Measurements from ENCODE around the gene REXO5.

REXO5 gene

DNA sequence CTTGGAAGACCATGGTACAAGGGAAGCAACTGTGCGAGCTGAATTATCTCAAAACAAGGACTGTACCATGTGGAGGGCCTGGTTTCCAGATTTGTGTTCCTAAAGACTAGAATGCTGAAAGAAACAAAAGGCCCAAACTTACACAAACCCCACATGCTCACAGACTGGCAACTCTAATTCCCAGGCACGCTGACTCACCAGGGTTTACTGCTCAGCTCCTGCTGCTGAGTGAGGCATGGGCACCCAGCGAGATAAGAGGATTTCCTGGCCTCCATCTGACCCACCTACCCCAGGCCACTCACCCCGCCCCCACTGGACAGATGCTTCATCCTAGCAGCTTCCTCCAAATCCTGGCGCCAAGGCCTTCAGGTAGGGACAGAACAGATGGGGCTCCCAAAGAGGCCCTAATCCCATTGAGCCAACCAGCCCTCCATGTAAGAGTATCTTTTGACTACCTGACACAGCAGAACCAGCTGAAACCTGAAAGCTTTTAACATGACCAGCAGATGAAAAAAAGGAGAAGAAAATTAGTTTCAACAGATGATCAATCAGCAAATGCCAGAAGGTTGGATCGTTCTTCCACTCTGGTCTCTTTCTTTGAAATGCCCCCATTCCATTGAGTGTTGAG, 59.9 kb downstream of the REXO5 start:
- H3K27ac ChIP-seq (ENCODE audit: low read depth, low read length) = no peak overlapping the region

DNA sequence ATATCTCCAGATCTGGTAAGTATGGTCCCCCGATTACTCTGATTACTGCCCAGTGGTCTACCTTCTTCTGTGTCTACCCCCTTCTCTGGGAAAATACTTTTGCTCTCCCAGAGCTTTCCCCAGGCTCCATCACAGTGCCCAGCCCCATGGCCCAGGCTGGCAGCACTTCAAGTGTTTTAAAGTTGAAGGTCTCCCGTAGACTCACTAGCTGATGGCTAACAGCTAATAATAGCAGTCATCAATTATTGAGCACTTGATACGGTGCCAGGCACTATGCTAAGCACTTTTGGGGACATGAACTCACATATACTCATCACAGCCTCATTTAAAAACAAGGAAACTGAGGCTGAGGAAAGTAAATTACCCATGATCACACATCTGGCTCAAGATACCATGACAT, 60.5 kb downstream of the REXO5 start:
- Histone ChIP-seq H3K36me3 (ENCODE audit: control insufficient read depth, low read length) (no peaks in the 10 kb centered on the region), H3F3A (ENCODE audit: control insufficient read depth, insufficient read depth) (no peaks in the 10 kb centered on the region), H3K9me2 (replicated peaks; ENCODE audit: control insufficient read depth, low read length) (no peaks in the 10 kb centered on the region), H4K20me1 (ENCODE audit: control insufficient read depth, insufficient read depth, low read depth, low read length) (no peaks in the 10 kb centered on the region), H3K79me2 (ENCODE audit: control insufficient read depth, low read length) (peaks cover 11% of the 10 kb centered on the region), H3K9me3 (ENCODE audit: control insufficient read depth, insufficient read depth, low read length) (no peaks in the 10 kb centered on the region), H3K27ac (ENCODE audit: low read depth, low read length) (no peak overlapping the region), H3K4me2 (ENCODE audit: low read length) (no peak overlapping the region), H3K27me3 (ENCODE audit: control insufficient read depth, low read length) (no peaks in the 10 kb centered on the region), H3K4me3 (ENCODE audit: low read length) (no peak overlapping the region), H3K4me1 (ENCODE audit: control insufficient read depth, low read length) (0 out of 2 replicates have a peak, but pooled peaks cover 6% of the 10 kb centered on the region)
- no peak for TF ChIP-seq EZH2phosphoT487 (IDR thresholded peaks at IDR 0.05; ENCODE audit: borderline replicate concordance, low read length)
- TF ChIP-seq, protein P1, sequence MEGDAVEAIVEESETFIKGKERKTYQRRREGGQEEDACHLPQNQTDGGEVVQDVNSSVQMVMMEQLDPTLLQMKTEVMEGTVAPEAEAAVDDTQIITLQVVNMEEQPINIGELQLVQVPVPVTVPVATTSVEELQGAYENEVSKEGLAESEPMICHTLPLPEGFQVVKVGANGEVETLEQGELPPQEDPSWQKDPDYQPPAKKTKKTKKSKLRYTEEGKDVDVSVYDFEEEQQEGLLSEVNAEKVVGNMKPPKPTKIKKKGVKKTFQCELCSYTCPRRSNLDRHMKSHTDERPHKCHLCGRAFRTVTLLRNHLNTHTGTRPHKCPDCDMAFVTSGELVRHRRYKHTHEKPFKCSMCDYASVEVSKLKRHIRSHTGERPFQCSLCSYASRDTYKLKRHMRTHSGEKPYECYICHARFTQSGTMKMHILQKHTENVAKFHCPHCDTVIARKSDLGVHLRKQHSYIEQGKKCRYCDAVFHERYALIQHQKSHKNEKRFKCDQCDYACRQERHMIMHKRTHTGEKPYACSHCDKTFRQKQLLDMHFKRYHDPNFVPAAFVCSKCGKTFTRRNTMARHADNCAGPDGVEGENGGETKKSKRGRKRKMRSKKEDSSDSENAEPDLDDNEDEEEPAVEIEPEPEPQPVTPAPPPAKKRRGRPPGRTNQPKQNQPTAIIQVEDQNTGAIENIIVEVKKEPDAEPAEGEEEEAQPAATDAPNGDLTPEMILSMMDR (IDR thresholded peaks at IDR 0.05; ENCODE audit: low read depth, low read length, poor library complexity, severe bottlenecking) = no peak

More for the DNA sequence above, 59.9 kb downstream of the REXO5 start:
- H4K20me1 ChIP-seq (ENCODE audit: control insufficient read depth, insufficient read depth, low read depth, low read length) = no peaks in the 10 kb centered on the region
- H3F3A ChIP-seq (ENCODE audit: control insufficient read depth, insufficient read depth) = no peaks in the 10 kb centered on the region
- TF ChIP-seq EZH2phosphoT487 (IDR thresholded peaks at IDR 0.05; ENCODE audit: borderline replicate concordance, low read length) = no peak
- H3K4me3 ChIP-seq (ENCODE audit: low read length) = no peak overlapping the region
- H3K4me2 ChIP-seq (ENCODE audit: low read length) = no peak overlapping the region
- no peaks in the 10 kb centered on the region for H3K27me3 ChIP-seq (ENCODE audit: control insufficient read depth, low read length)
- H3K36me3 ChIP-seq (ENCODE audit: control insufficient read depth, low read length) = no peaks in the 10 kb centered on the region
- 0 out of 2 replicates have a peak, but pooled peaks cover 6% of the 10 kb centered on the region for H3K4me1 ChIP-seq (ENCODE audit: control insufficient read depth, low read length)
- peaks cover 11% of the 10 kb centered on the region for H3K79me2 ChIP-seq (ENCODE audit: control insufficient read depth, low read length)
- no peaks in the 10 kb centered on the region for H3K9me2 ChIP-seq (replicated peaks; ENCODE audit: control insufficient read depth, low read length)
- no peaks in the 10 kb centered on the region for H3K9me3 ChIP-seq (ENCODE audit: control insufficient read depth, insufficient read depth, low read length)

DNA sequence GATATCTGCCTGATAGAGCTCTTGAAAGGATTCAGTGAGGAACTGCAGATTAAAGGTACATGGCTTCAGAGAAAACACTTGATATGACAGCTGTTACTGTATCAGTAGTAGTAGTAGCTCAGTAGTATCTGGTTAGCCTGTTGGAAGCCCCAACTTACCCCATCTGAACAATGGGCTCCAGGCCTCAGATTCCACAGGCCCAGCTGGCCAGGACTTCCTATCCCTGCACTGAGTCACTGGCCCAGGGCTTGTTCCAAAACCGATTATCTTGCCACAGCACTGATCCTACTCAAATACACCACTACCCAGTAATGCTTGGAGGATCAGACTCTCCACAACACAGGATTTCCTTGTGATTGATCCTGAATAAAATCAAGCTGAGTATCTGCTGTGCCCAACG, 61.3 kb downstream of the REXO5 start:
- Histone ChIP-seq H3K4me2 (ENCODE audit: low read length) (no peak overlapping the region), H3K4me1 (ENCODE audit: control insufficient read depth, low read length) (0 out of 2 replicates have a peak, but pooled peaks cover 6% of the 10 kb centered on the region), H3K9me3 (ENCODE audit: control insufficient read depth, insufficient read depth, low read length) (no peaks in the 10 kb centered on the region), H3F3A (ENCODE audit: control insufficient read depth, insufficient read depth) (no peaks in the 10 kb centered on the region), H3K4me3 (ENCODE audit: low read length) (no peak overlapping the region), H3K79me2 (ENCODE audit: control insufficient read depth, low read length) (peaks cover 11% of the 10 kb centered on the region), H4K20me1 (ENCODE audit: control insufficient read depth, insufficient read depth, low read depth, low read length) (no peaks in the 10 kb centered on the region), H3K9me2 (replicated peaks; ENCODE audit: control insufficient read depth, low read length) (no peaks in the 10 kb centered on the region), H3K36me3 (ENCODE audit: control insufficient read depth, low read length) (no peaks in the 10 kb centered on the region), H3K27ac (ENCODE audit: low read depth, low read length) (no peak overlapping the region), H3K27me3 (ENCODE audit: control insufficient read depth, low read length) (no peaks in the 10 kb centered on the region)
- no peak for TF ChIP-seq EZH2phosphoT487 (IDR thresholded peaks at IDR 0.05; ENCODE audit: borderline replicate concordance, low read length)
- TF ChIP-seq, protein P1 (IDR thresholded peaks at IDR 0.05; ENCODE audit: low read depth, low read length, poor library complexity, severe bottlenecking) = no peak

DNA sequence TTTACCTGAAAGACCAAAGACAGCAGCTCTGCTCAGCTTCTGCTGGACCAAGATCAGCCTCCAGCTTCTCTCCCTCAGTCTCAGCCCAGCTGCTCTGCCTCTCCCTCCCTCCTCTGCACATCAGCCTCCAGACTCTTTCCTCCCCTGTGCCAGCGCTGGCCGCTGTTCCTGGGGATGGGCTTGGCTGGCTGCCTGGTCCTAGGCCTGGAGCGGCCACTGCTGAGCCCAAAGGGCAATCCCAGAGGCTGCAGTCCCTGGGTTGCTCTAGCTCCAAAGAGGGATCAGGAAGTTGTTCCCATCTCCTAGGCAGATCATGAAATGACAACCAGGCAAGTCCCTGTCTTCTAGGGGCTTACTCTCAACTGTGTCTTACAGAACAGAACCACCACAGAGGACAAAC, 62.6 kb downstream of the REXO5 start:
- Histone ChIP-seq H3K27ac (ENCODE audit: low read depth, low read length) (no peak overlapping the region), H3F3A (ENCODE audit: control insufficient read depth, insufficient read depth) (no peaks in the 10 kb centered on the region), H4K20me1 (ENCODE audit: control insufficient read depth, insufficient read depth, low read depth, low read length) (no peaks in the 10 kb centered on the region), H3K36me3 (ENCODE audit: control insufficient read depth, low read length) (no peaks in the 10 kb centered on the region), H3K4me2 (ENCODE audit: low read length) (no peak overlapping the region), H3K4me3 (ENCODE audit: low read length) (no peak overlapping the region), H3K9me2 (replicated peaks; ENCODE audit: control insufficient read depth, low read length) (no peaks in the 10 kb centered on the region), H3K79me2 (ENCODE audit: control insufficient read depth, low read length) (peaks cover 17% of the 10 kb centered on the region), H3K4me1 (ENCODE audit: control insufficient read depth, low read length) (peaks cover 7% of the 10 kb centered on the region), H3K27me3 (ENCODE audit: control insufficient read depth, low read length) (no peaks in the 10 kb centered on the region), H3K9me3 (ENCODE audit: control insufficient read depth, insufficient read depth, low read length) (no peaks in the 10 kb centered on the region)
- TF ChIP-seq EZH2phosphoT487 (IDR thresholded peaks at IDR 0.05; ENCODE audit: borderline replicate concordance, low read length) = no peak
- TF ChIP-seq, protein P1 (IDR thresholded peaks at IDR 0.05; ENCODE audit: low read depth, low read length, poor library complexity, severe bottlenecking) = no peak
